Hippocampal formation (tissue), 2 donors: ENCODE data around the gene ISLR2.

Experiments
- DNase-seq, 2 donors: peaks; one replicate each; lab custom pipeline; 2025; lab: John Stamatoyannopoulos, UW

ISLR2 gene

GRCh38 chr15:74178326-74179100, 48.1 kb downstream of the ISLR2 start:
- DNase-seq = no peak

GRCh38 chr15:74179101-74179841, 48.9 kb downstream of the ISLR2 start:
- no peak for DNase-seq

DNA sequence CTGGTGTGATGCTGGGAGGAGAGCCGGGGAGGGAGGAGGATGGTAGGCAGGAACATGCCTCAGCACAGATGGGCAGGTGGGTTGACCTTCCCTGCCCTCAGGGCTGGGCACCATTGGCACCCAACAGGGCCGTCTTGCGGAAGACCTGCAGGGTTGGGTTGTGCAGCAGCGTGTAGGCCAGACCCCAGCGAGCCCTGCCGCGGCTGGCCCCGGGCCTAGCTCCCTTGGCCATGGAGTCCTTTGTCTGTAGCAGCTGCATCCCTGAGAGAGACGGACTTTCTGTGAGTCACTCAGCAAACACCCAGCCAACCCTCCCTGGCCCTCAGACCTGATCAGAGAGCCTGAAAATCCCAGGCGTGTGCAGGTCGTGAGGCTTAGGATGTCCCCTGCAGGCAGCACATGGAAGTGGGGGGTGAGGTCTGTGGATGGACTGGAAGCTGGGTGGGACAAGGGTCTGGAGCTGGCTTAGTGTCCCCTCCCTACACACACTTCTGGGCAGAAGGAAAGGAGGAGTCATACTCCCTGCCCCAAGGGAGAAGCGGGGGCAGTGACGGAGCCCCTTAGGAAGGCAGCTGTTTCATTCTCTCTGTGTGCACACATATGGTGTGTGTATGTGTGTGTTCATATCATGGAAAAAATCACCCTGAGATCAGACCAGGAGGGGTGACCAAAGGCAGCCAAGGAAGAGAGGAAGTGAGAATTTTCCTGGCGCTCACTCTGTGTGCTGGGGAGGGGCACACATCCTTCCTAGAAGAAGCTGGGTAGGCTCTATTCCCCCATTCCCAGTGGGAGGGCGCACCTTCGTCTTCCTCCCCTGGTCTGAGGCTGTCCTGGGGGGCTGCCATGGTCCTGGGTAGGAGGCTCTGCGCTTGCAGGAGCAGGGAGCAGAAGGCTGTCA, 49.8 kb downstream of the ISLR2 start:
- no peak for DNase-seq

DNA sequence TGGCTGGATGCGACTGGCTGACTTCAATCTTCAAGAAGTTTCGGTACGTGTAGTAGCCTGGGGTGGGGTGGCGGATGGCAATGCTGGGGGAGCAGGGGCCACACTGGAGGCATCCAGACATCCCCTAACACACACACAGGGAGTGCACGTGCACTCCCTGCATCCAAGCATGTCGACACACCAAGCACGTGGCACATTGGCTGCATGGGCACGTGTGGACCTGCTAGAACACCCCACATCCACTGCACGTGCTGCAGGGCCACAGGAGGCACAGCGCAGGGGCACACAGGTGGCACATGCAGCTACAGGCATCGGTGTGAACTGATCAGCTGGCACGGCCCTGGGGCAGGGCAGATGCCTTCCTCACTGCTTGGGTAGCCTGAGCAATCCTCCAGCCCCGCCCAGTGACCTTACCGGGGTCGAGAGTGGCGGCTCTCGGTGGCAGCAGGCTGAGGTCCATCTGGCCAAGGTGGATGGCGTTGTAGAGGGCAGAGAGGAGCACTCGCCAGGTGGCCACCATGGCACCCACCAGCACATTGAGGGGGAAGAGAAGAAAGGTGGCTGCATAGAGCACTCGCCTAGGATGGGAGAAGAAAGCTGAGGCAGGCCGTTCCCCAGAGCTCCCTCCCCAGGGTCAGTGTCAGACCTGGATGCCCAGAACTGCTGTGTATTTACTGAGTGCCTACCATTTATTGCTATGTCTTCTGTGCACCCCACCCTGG, 50.7 kb downstream of the ISLR2 start:
- no peak for DNase-seq

GRCh38 chr15:74182131-74182530, 51.7 kb downstream of the ISLR2 start:
- no peak for DNase-seq

- no peak for DNase-seq
Measured at GRCh38 chr15:74184582-74185091, 54.3 kb downstream of the ISLR2 start.

DNA sequence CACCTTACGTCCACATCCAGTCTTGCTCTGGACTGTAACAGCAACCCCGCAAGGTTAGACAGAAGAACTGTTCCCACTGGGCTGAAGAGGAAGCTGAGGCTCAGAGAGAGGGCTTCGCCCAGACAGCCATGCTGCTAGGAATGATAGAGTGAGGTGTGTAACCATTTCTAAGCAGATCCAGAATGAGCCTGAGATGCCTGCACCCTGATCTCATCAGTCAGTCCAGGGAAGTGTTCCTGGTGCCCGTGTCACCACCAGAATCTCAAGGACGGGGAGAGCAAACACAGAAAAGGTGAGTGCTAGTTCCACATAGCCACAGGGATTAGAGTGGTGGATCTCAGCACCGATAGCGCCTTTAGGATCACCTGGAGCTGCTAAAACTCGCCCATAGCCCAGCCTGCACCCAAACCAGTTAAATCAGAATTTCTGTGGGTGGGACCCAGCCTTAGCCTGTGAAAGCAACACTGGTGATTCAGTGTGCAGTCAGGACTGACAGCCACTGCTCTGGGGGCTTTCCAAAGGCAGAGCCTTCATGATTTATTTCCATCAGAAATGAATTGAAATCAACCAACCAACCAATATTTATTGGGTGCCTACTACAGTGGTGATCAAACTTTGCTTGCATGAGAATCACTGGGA, 55.4 kb downstream of the ISLR2 start:
- DNase-seq = no peak
